Activated CD8-positive, alpha-beta memory T cell treated with anti-CD3 and anti-CD28 coated beads, Interleukin-2, amount 50 U/mL, for 24 hours (primary cell): ENCODE data around the gene PLAGL2.
A peak's percentile ranks its signal among the peaks of the same experiment; 100 is the strongest.
"Not testable (repeated sequence)": the region's sequence is repeated elsewhere in the genome, so short reads cannot be mapped to it uniquely, and the experiment has no call there.

Source experiments
- DNase-seq: peaks from one replicate; pipeline ENCODE4 v3.0.0-alpha.2; 2020; ENCODE audit errors: extremely low read depth

The PLAGL2 gene, protein sequence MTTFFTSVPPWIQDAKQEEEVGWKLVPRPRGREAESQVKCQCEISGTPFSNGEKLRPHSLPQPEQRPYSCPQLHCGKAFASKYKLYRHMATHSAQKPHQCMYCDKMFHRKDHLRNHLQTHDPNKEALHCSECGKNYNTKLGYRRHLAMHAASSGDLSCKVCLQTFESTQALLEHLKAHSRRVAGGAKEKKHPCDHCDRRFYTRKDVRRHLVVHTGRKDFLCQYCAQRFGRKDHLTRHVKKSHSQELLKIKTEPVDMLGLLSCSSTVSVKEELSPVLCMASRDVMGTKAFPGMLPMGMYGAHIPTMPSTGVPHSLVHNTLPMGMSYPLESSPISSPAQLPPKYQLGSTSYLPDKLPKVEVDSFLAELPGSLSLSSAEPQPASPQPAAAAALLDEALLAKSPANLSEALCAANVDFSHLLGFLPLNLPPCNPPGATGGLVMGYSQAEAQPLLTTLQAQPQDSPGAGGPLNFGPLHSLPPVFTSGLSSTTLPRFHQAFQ

DNA sequence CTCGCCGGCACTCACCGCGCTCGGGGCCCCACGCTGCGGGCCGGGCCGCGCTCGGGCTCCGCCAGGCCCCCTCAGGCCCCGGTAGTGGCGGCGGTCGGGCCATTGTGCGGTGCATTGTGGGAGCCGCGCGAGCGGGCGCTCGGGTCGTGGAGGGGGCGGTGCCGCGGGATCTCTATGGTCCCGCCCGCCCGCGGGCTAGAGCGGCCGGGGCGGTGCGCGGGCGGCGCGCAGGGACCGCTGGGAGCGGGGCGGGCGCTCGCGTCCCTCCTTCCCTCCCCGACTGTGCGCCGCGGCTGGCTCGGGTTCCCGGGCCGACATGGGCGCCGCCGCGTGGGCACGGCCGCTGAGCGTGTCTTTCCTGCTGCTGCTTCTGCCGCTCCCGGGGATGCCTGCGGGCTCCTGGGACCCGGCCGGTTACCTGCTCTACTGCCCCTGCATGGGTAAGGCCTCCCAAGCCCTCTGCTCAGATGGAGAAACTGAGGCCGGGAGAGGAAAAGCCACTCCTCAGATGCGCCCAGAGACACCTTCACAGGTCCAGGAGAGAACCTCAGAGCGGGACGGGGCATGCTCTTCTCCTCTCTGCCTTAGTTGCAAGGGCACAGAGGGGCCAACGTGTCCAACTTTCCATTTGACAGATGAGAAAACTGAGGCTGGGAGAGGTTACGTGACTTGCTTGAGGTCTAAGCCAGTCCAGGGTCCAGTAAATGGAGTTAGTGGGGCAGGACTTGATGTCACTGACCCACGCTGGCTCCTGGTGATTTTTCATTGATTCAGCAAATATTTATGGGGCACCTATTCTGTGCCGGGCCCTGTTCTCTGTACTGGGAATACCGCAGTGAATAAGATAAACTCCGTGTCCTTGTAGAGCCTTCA is at the start of gene PLAGL2, which contains the start of gene POFUT1:
PLAGL2 (minus strand) TSS at position 118 of the 873 bp plus-strand sequence. CDS start 5,565 bp downstream, outside the sequence.
POFUT1 (plus strand) TSS at position 255 of the 873 bp plus-strand sequence; CDS start at position 317, 62 bp downstream.
- peak; percentile 68 for DNase-seq

DNA sequence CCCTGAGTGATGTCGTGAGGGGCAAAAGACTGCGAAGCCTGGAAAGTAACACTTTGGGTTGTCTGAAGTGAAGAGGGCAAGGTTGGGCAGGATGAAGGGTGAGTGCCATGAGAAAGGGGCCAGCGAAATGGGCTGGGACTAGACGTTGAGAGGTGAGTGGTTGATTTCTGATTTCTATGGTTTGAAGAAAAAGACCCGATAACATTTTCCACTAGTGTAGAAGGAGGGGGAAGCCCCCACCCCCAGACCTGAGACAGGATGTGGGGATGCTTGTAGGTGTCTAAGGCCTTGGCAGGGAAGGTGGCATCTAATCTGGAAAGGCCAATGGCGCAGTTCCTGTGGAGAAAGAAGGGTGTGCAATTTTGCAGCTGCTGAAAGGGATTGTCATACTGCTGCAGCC is 44.6 kb upstream of the PLAGL2 start:
- peak; percentile 78 for DNase-seq

DNA sequence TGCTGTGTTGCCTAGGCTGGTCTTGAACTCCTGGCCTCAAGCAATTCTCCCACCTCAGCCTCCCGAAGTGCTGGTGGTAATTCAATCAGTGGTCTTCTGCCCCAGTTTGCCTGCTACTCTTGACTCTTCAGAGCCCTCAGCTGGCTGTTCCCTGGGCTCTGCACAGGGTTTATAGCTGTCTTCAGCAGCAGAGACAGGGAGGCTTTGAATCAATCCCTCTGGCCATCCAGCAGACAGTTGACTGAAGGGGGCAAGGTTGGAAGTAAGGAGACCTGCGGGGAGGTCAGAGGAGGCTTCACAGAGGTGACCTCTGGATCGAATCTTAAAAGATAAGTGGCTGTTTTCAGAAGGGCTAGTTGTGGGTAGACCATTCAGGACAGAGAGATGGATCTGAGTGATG is 43.9 kb upstream of the PLAGL2 start:
- no peak for DNase-seq

DNA sequence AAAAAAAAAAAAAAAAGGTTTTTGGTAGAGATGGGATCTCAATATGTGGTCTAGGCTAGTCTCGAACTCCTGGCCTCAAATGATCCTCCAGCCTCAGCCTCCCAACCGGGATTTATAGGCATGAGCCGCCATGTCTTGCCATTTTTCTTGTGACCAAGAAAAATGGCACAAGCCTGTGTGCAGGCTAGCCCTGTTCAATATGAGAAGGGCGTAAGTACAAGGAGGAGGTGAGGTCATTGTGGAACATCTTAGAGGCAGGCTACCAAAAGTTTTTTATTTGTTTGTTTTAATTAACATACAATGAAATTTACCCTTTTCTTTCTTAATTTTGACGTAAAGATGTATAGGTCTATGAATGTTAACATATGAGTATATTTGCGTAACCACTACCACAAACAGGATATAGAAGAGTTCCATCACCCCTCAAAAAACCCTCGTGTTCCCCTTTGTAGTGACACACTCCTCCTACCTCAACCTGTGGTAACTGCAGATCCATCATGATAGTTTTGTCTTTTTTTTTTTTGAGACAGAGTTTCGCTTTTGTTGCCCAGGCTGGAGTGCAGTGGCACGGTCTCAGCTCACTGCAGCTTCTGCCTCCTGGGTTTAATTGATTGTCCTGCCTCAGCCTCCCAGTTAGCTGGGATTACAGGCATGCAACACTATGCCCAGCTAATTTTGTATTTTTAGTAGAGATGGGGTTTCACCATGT is 41.6 kb upstream of the PLAGL2 start:
- DNase-seq: no peak

DNA sequence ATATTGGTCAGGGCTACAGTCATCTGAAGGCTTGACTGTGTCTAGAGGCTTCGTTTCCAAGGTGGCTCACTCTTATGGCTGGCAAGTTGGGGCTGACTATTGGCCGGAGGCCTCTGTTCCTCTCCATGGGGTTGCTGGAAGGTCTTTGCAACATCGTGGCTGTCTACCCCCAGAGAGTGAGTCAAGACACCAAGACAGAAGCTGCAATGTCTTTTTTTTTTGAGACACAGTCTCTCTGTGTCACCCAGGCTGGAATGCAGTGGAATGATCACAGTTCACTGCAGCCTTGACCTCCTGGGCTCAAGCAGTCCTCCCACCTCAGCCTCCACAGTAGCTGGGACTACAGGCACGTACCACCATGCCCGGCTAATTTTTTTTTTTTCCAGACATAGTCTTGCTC is 40.5 kb upstream of the PLAGL2 start:
- no peak for DNase-seq

DNA sequence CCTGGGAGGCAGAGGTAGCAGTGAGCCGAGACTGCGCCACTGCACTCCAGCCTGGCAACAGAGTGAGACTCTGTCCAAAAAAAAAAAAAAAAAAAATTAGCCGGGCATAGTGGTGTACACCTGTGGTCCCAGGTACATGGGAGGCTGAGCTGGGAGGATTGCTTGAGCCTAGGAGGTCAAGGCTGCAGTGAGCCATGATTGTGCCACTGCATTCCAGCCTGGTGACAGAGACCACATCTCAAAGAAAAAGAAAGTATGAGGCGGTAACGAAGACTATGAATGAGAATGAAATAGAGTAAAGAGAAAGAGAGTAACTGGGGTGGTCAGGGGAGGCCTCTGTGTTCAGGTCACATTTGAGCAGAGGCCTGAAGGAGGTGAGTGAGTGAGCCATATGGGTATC is 38.7 kb upstream of the PLAGL2 start:
- not testable (repeated sequence) for DNase-seq

DNA sequence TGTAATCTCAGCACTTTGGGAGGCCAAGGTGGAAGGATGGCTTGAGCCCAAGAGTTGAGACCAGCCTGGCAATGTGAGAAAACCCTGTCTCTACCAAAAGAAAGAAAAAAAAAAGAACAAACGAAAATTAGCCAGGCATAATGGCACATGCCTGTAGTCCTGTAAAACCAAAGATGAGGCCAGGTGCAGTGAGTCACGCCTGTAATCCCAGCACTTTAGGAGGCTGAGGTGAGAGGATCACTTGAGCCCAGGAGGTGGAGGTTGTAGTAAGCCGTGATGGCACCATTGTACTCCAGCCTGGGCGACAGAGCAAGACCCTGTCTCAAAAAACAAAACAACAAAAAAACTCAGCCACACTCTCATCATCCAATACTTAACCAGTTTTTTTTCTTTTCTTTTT is 37.4 kb upstream of the PLAGL2 start:
- no peak for DNase-seq

DNA sequence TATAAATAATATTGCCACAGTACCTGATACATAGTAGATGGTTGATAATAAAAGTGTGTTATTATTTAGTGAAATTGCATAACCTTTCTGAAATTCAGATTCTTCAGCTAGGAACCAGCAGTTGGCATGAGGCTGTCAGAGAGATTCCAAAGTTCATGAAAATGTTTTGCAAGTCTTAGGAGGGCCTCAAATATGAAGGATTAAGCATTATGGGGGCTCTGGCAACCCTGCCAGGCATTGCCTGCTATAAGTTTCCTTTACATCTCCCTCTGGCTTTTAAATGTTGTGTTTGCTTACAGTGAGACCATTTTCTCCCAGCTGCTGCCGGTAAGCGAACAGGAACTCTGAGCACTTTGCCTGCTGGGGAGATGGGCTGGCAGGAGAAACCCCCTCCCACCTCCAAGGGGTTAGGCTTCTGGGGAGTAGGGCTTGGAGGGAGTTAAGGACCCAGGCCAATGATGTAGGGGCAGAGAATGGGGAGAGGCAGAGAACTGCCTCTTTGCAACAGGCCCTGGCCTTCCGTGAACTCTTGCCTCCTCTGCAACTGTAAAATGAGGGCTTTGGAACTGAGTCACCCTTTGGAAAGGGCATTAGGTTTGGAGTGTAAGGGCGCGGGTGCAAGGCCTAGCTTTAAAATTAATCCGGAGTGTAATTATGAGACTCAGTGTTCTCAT is 36.7 kb upstream of the PLAGL2 start:
- no peak for DNase-seq

DNA sequence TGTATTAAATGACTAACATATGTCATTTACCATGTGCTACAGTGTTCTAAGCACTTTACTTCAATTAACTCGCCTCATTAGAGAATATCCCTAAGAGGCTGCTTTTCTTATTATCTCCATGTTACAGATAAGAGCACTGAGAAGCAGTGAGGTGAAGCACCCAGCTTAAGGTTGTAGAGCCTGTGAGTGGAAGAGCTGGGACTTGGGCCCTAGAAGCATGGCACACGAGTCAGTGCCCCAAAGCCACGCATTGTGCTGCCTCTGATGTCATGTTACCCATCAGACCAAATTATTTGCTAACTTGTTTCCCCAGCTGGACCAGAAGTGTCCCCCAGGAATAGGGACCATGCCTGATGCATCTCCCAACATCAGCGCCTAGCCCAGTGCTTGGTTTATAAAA is 34.3 kb upstream of the PLAGL2 start:
- no peak for DNase-seq

DNA sequence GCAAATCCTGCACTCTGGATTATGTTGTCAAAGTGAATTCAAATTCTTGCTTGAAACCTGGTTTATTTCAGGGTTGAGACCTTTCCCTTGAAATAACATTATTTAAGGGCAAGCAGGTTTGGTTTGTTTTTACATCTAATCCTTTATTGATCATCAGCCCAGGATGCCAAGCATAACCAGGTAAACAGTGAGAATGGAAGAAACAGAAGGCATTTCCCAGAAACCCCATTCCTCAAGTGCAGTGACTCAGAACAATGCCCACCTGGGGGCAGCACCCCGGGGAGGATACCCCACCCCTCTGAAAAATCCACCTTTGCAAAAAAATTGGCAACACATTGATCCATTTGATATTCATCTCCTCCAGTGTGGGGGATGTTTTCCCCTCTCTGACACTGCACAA is 32.7 kb upstream of the PLAGL2 start:
- DNase-seq: no peak

DNA sequence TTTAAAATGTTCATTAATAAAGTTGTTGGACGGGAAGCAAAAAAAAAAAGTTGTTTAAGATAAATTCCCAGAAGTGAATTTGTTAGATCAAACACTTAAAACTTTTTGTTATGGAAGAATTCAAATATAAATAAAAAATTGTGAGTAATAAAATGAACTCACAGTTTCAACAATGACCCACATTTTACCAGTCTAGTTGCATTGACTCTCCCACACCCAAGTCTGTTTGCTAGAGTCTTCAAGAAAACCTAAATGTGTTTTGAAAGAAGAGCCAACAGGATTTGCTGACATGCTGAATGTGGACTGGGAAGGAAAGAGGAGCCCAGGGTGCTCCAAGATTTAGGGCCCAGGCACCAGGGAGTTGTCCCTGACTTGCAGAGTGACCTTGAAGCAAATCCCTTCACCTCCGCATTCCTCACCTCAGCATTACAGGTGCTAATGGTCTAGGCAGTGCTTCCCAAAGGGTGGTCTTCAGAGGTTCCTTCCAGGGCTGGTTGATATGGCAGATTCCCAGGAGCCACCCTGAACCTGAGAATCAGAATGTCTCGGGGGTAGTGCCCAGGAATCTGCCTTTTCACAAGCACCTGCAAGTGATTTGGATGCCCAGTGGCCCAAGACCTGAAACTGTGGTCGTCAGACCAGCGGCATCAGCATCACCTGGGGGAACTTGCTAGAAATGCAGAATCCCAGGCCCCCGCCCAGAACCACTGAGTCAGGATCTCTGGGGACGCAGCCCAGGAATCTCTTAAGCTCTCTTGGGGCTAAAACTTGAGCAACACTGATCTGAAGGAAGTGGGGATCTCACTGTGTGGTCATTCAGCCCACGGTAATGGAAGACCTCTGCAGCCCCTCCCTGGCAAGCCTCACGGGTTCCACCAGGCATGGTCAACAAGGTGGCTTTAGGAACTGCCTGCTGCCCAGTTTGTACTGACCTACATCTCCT is 31.2 kb upstream of the PLAGL2 start:
- no peak for DNase-seq

DNA sequence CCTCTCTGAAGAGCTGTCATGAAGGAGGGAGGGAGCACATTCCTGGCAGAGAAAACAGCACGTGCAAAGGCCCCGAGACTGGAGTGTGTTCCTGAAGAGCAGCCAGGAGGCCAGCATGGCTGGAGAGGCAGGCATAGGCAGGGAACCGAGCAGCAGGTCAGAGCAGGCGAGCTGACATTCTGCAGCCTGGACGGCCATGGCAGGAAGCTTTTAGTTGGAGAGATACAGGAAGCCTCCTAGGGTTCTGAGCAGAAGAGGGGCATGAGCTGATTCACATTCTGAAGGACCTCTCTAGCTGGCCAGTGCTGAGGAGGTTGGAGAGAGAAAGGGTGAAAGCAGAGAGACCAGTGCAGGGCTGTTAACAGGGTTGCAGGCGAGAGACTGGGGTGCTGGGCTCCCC is 29.9 kb upstream of the PLAGL2 start:
- DNase-seq: no peak

DNA sequence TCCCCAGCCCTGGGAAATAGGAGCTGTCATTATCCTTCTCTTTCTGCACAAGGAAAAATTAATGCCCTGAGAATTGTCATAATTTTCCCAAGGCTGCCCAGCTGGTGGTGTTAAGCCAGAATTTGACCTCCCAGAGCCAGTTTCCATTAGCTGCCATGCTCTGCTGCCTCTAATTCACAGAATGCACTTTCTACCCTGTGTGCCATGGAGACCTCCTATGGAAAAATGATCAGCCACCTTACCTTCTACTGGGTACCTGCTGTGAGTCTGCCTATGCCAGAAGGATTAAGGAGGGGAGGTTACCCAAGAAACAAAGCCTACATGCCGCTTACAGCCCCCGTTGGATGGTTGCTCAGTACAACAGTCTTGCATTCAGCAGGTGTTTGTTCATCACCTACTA is 29.3 kb upstream of the PLAGL2 start:
- DNase-seq: no peak

DNA sequence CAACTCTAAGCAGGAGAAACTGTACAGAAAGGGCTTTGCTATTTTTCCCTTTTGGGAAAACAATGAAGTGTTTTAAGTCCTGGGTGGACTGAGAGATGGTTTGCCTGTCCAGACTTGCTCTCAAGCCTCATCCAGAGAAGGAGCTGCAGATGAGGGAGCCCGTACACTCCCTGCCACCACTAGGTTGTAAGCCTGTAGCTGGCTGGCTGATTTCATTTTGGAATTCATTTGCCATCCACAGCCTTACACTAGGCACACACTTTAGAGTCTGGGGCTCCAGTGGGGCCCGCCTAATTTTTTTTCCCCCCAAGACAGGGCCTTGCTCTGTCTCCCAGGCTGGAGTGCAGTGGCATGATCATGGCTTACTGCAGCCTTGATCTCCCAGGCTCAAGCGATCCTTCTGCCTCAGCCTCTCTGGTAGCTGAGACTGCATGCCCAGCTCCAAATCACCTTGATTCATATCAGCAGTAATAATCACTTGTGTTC is 28.5 kb upstream of the PLAGL2 start:
- no peak for DNase-seq

DNA sequence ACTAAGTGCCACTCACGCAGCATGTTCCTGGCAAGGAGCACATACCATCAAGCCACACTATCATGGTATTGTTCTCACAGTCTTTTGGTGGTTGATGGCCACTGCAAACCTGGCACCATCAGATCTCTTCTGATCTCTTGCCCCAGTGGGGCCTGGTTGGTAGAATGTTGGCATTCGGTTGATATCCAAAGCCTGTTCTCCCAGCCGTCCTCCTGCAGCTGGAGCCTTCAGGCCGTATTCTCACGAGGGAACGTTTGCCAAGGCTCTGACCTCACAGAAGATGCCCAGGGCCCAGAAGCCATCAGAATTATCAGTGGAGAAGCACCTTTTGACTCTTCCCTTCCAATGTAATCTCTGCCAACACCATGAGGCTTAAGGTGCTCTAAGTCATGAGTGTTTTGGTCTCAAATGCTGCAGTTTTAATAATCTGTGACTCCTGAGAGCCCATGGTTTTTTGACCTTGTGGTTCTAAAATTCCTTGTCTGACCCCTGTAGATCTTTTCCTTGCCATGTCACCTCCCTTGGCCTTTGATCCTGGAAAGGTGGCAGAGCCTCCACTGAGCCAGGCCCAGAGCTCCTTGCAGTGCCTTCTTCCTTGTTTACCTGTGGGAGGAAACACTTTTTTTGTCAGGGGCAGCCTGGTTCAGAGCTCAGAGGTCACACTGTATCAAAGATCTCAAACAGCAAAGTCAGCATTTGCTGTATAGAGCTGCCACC is 27.9 kb upstream of the PLAGL2 start:
- DNase-seq: no peak

DNA sequence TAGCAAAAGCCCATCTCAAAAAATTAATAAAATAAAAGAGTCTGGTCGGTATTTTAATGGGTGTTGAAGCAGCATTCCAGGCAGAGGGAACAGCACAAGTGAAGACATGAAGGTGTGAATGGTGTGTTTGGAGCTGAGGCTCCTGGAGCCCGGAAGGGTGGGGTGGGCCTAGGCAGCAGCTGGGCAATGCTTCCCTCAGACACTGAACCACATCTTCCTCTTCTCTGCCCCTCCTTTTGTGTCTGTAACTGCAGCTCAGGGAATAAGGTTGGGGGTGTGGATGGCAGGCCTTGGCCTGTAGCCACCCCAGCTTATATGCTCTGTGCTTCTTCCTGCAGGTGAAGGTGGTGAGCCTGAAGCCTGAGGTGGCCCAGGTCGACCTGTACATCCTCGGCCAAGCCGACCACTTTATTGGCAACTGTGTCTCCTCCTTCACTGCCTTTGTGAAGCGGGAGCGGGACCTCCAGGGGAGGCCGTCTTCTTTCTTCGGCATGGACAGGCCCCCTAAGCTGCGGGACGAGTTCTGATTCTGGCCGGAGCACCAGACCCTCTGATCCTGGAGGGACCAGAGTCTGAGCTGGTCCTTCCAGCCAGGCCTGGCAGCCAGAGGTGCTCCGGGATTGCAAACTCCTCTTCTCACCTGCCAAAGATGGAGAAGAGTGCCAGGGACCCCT is 26.7 kb upstream of the PLAGL2 start:
- DNase-seq: no peak

DNA sequence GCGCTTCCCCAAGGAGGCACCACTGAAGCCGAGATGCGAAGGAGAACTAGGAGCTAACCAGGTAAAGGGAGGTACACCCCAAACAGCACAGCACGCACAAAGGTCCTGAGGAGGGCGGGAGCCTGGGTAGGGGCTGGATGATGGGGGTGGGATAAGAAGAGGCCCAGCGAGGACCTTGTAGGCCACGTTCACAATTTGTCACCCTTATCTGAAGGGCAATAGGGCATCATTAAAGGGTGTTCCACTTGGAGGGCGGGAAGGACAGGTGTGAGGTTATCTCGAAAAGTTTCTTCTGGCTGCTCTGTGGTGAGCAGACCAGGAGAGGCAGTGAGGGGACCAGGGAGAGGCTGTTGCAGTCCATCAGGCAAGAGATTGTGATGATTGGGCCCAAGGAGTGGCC is 25.7 kb upstream of the PLAGL2 start:
- DNase-seq: no peak

DNA sequence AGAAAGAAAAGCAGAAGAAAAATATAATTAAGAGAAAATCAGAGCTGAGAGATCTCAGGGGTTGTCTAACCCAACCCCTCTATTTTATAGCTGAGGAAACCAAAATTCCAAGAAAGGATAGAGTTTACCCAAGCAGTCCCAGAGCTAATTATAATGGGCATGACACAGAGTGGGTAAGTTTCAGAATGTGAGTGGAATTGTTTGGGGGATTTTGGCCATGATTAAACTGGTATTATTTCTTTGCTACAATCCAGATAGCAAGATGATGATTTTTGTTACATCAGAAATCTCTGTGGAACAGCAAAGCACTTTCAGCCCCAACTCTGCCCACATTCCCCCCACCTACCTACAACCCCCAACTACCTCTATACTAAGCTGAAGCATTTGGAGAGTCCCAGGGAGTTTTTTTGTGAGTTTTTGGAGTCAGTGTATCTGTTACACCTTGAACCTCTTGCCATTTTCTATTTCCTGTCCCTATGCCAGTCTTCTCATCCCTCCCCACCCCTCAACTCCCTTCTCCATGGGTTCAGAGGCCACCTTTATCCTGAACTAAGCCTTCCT is 24.9 kb upstream of the PLAGL2 start:
- no peak for DNase-seq

DNA sequence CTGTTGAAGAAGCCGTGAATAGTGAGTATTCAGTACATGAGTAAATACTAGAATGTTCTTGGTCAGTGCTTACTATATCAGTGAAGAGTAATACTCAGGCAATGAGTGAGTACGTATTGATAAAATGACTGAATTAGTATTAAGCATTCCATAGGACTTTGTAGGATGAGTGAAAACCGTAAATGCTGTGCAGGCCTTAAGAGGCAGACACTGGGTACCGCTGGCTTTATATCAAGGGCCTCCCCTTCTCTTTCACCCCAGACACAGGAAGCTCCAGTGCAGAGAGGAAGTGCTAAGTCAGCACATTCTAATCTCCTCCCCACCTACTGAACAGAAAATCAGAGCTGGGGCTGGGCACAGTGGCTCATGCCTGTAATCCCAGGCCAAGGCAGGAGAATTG is 24.3 kb upstream of the PLAGL2 start:
- no peak for DNase-seq
